CD4-positive, alpha-beta T cell treated with Interleukin-10 for 1 hour (primary cell): ENCODE measurements around the gene SLC26A4.
"Not testable (repeated sequence)": the region's sequence is repeated elsewhere in the genome, so short reads cannot be mapped to it uniquely, and the experiment has no call there.

Experiments
- DNase-seq: peaks from one replicate; pipeline ENCODE4 v3.0.0-alpha.2; 2020

SLC26A4 gene

GRCh38 chr7:107660381-107661080 lies at the start of gene SLC26A4:
Gene SLC26A4, plus strand, starts transcription at chr7:107660828. Its CDS starts 814 bp downstream, at chr7:107661642.
- no peak for DNase-seq

- DNase-seq = no peak
Measured at GRCh38 chr7:107613439-107613838, 47.2 kb upstream of the SLC26A4 start.

- no peak for DNase-seq
Measured at GRCh38 chr7:107613948-107614347, 46.7 kb upstream of the SLC26A4 start.

- no peak for DNase-seq
Measured at GRCh38 chr7:107614425-107614824, 46.2 kb upstream of the SLC26A4 start.

- DNase-seq = no peak
Measured at GRCh38 chr7:107615910-107616680, 44.5 kb upstream of the SLC26A4 start.

GRCh38 chr7:107622429-107622828 lies 38.2 kb upstream of the SLC26A4 start:
- peak; percentile 3 for DNase-seq

- no peak for DNase-seq
Measured at GRCh38 chr7:107622894-107623293, 37.7 kb upstream of the SLC26A4 start.

GRCh38 chr7:107627002-107627401 lies 33.6 kb upstream of the SLC26A4 start:
- DNase-seq = no peak

GRCh38 chr7:107628461-107629064 lies 32.1 kb upstream of the SLC26A4 start:
- no peak for DNase-seq

GRCh38 chr7:107630342-107630741 lies 30.3 kb upstream of the SLC26A4 start:
- no peak for DNase-seq

GRCh38 chr7:107631588-107632491 lies 28.8 kb upstream of the SLC26A4 start:
- no peak for DNase-seq

- no peak for DNase-seq
Measured at GRCh38 chr7:107632492-107632865, 28.1 kb upstream of the SLC26A4 start.

- no peak for DNase-seq
Measured at GRCh38 chr7:107638594-107638993, 22.0 kb upstream of the SLC26A4 start.

GRCh38 chr7:107639070-107639469 lies 21.6 kb upstream of the SLC26A4 start:
- not testable (repeated sequence) for DNase-seq

- DNase-seq = no peak
Measured at GRCh38 chr7:107641676-107642075, 19.0 kb upstream of the SLC26A4 start.

- no peak for DNase-seq
Measured at GRCh38 chr7:107642501-107642900, 18.1 kb upstream of the SLC26A4 start.

GRCh38 chr7:107643407-107643806 lies 17.2 kb upstream of the SLC26A4 start:
- no peak for DNase-seq

- DNase-seq = no peak
Measured at GRCh38 chr7:107643938-107644308, 16.7 kb upstream of the SLC26A4 start.

GRCh38 chr7:107644309-107644974 lies 16.2 kb upstream of the SLC26A4 start:
- no peak for DNase-seq

GRCh38 chr7:107652642-107653041 lies 8.0 kb upstream of the SLC26A4 start:
- no peak for DNase-seq

GRCh38 chr7:107658467-107658866 lies 2.2 kb upstream of the SLC26A4 start:
- no peak for DNase-seq

- no peak for DNase-seq
Measured at GRCh38 chr7:107659666-107660065, 962 bp upstream of the SLC26A4 start.
